ENCODE measurements around the gene MFSD12. TPM values are rescaled to one million over a fixed set of nuclear protein-coding genes. Genes with fewer than 3 reads are reported as not detected.

MFSD12 gene
- total RNA-seq, 1 experiment from 2014 or later, result 131 TPM

- no peak for TF ChIP-seq CEBPB (IDR thresholded peaks at IDR 0.05; ENCODE audit: low read depth)
- no peak for TF ChIP-seq MAX (IDR thresholded peaks at IDR 0.05)
- no peak for TF ChIP-seq REST (IDR thresholded peaks at IDR 0.05; ENCODE audit: low read depth)
- TF ChIP-seq TCF7L2 (IDR thresholded peaks at IDR 0.05; ENCODE audit: borderline replicate concordance, extremely low read depth, insufficient read depth, insufficient read length), result no peak
- TF ChIP-seq POLR2A (IDR thresholded peaks at IDR 0.05; ENCODE audit: borderline replicate concordance, extremely low read depth, insufficient read depth, insufficient read length), result no peak
- TF ChIP-seq POLR2AphosphoS5 (IDR thresholded peaks at IDR 0.05; ENCODE audit: low read depth, low read length), result no peak
- no peak for TF ChIP-seq EZH2phosphoT487 (IDR thresholded peaks at IDR 0.05; ENCODE audit: borderline replicate concordance)
Measured at GRCh38 chr19:3504735-3505134, 52.7 kb downstream of the MFSD12 start (continued).

GRCh38 chr19:3503036-3503572, 54.3 kb downstream of the MFSD12 start:
- BruUV-seq (replicated peaks), result no TSS peak
- CTCF ChIA-PET, result interaction anchor here (0.6 to 2.6 kb wide), 2 partner anchors 18 to 219 kb away, joined by 4 to 7 read pairs; no protein-coding TSS in a partner anchor
- Histone ChIP-seq H3K27me3 (ENCODE audit: insufficient read depth, low read length) (no peaks in the 10 kb centered on the region), H3K9ac (ENCODE audit: low read length) (no peak overlapping the region), H3K36me3 (ENCODE audit: control insufficient read depth in 1 of 2, insufficient read depth in 2 of 2, low read length in 2 of 2) (no peaks in the 10 kb centered on the region), H3K4me1 (ENCODE audit: control insufficient read depth in 1 of 2, insufficient read depth in 2 of 2, low read length in 2 of 2) (peaks cover 23 to 38% of the 10 kb centered on the region in 2 experiments; a peak in 3 of 4 replicates), H3K9me3 (ENCODE audit: control insufficient read depth in 1 of 2, insufficient read depth in 1 of 2, low read depth in 1 of 2, low read length in 2 of 2) (no peaks in the 10 kb centered on the region), H3K79me2 (ENCODE audit: insufficient read depth, low read length) (peaks cover 42% of the 10 kb centered on the region), H3K9me2 (ENCODE audit: insufficient read depth) (no peaks in the 10 kb centered on the region), H3K4me2 (ENCODE audit: low read length) (no peak overlapping the region), H3K4me3 (replicated peaks in 1 of 2; ENCODE audit: low read depth in 1 of 2, low read length in 2 of 2) (no peak overlapping the region), H3K27ac (ENCODE audit: low read depth, low read length) (no peak overlapping the region), H2AFZ (ENCODE audit: low read depth, low read length, poor library complexity, severe bottlenecking) (no peak overlapping the region), H4K20me1 (ENCODE audit: insufficient read depth) (no peaks in the 10 kb centered on the region)
- ATAC-seq (no peak), DNase-seq (ENCODE audit: low read depth, low spot score) (no peak)
- intact Hi-C loops (cut with micrococcal nuclease), result no loop called here
- POLR2A ChIA-PET, result no interaction called here
- RAD21 ChIA-PET (ENCODE audit: low non-redundant PET in 1 of 2, low total read pairs in 2 of 2, uncharacterized antibody in 2 of 2, unreplicated experiment in 2 of 2), result no interaction called here
- TF ChIP-seq MAX (IDR thresholded peaks at IDR 0.05) (no peak), SRF (IDR thresholded peaks at IDR 0.05; ENCODE audit: low read depth) (no peak), SP1 (IDR thresholded peaks at IDR 0.05; ENCODE audit: low read depth) (no peak), YY1 (IDR thresholded peaks at IDR 0.05; ENCODE audit: extremely low read depth, insufficient replicate concordance, low read depth, low read length) (no peak), CTCF (IDR thresholded peaks at IDR 0.05 in 2 of 3, conservative IDR thresholded peaks at IDR 0.05 in 1 of 3; ENCODE audit: borderline replicate concordance in 1 of 3, insufficient read depth in 1 of 3, low read depth in 2 of 3, low read length in 2 of 3) (no peak), TCF7L2 (IDR thresholded peaks at IDR 0.05; ENCODE audit: borderline replicate concordance, extremely low read depth, insufficient read depth, insufficient read length) (no peak), JUND (IDR thresholded peaks at IDR 0.05) (no peak), ZFX (IDR thresholded peaks at IDR 0.05) (no peak), SIN3A (IDR thresholded peaks at IDR 0.05; ENCODE audit: low read depth) (no peak), EZH2phosphoT487 (IDR thresholded peaks at IDR 0.05; ENCODE audit: borderline replicate concordance) (no peak), ZNF274 (IDR thresholded peaks at IDR 0.05; ENCODE audit: low read depth, low read length) (no peak), EGR1 (IDR thresholded peaks at IDR 0.05; ENCODE audit: low read depth) (no peak), ZBTB33 (IDR thresholded peaks at IDR 0.05; ENCODE audit: extremely low read depth, insufficient replicate concordance, low read length) (no peak), CEBPB (IDR thresholded peaks at IDR 0.05; ENCODE audit: low read depth) (no peak)
